Measurements from ENCODE around the gene XYLT1. TPM values are rescaled to one million over a fixed set of nuclear protein-coding genes. Genes with fewer than 3 reads are reported as not detected.

The XYLT1 gene
- total and polyA plus RNA-seq, 2 of the 13 experiments (the other 11 are each of a cell fraction or from before 2014, with no cell fraction given): not detected

DNA sequence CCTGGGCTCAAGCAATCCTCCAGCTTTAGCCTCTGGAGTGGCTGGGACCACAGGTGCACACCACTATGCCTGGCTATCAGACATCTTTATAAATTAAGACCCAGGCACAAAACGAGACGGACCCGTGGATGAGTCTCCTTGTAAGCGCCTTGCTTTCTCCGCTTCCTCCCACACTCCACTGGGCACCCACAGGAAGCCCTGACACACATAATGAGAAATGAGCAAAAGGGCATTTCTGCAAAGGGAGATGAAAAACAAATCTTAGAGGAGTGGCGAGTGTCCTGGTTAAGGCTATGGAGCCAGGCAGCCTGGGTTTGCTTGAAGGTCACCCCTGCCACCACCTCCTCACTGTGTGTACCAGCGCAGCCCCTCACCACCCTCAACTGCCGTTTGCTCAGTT, 56.3 kb downstream of the XYLT1 start (continued):
- TF ChIP-seq ZBTB46 (CRISPR knock-in tag; IDR thresholded peaks at IDR 0.05; ENCODE audit: borderline replicate concordance): no peak
- TF ChIP-seq MEF2D (CRISPR knock-in tag; IDR thresholded peaks at IDR 0.05): no peak
- TF ChIP-seq MAFF (IDR thresholded peaks at IDR 0.05; ENCODE audit: low read depth, low read length): no peak
- TF ChIP-seq POLR2G (IDR thresholded peaks at IDR 0.05; ENCODE audit: low read depth, low read length): no peak
- TF ChIP-seq ATF1 (CRISPR knock-in tag; IDR thresholded peaks at IDR 0.05): no peak

DNA sequence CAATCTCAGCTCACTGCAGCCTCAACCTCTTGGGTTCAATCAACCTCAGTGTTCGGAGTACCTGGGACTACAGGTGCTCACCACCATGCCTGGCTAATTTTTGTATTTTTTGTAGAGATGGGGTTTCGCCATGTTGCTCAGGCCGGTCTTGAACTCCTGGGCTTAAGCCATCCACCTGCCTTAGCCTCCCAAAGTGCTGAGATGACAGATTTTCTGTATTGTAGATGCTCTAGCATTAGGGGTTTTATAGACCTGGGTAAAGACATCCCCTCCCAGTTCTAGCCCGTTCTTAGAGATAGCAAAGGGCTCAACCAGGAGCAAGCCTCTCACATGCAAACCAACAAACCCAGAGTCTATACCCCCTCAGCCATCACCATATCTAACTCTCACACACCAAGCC, 57.3 kb downstream of the XYLT1 start:
- ChIA-PET CTCF (ENCODE audit: low intra/inter-chr PET ratio, low total read pairs) (no interaction called here), POLR2A (no interaction called here)
- FAIRE-seq (no peak), ATAC-seq (no peak), DNase-seq (ENCODE audit: low spot score) (no peak)
- Histone ChIP-seq H3K27me3 (ENCODE audit: control insufficient read depth in 1 of 2, insufficient read depth in 2 of 2, low read length in 2 of 2) (peaks cover 2 to 27% of the 10 kb centered on the region in 2 experiments; a peak in 2 of 5 replicates), H3K4me3 (replicated peaks in 1 of 3; ENCODE audit: insufficient read depth in 1 of 3, low read depth in 2 of 3, low read length in 3 of 3) (no peak overlapping the region), H3K4me1 (ENCODE audit: insufficient read depth, low read length) (no peaks in the 10 kb centered on the region), H3K9ac (ENCODE audit: insufficient read depth, low read depth, low read length) (no peak overlapping the region), H3K27ac (ENCODE audit: extremely low read length, insufficient read depth, low read length) (no peak overlapping the region), H3K36me3 (replicated peaks in 1 of 2; ENCODE audit: control insufficient read depth in 1 of 2, insufficient read depth in 2 of 2, low read length in 2 of 2) (no peaks in the 10 kb centered on the region), H3K79me2 (ENCODE audit: insufficient read depth, low read length) (no peaks in the 10 kb centered on the region), H3K4me2 (ENCODE audit: low read depth, low read length) (no peak overlapping the region), H3K9me3 (ENCODE audit: low read length) (no peaks in the 10 kb centered on the region), H4K20me1 (ENCODE audit: insufficient read depth, low read length) (no peaks in the 10 kb centered on the region), H2AFZ (ENCODE audit: low read length) (no peak overlapping the region)
- BruUV-seq (replicated peaks): no TSS peak
- intact Hi-C loops (cut with micrococcal nuclease; ENCODE audit: unreplicated experiment): no loop called here
- 0% methylated on average over 4 of the region's 4 CpGs for WGBS (ENCODE audit: low lambda C conversion rate)
- in situ Hi-C loops (cut with HindIII; ENCODE audit: extremely low pct_ligation_motif_present, low pct_unique_long_range_greater_than_20kb): no loop called here
- TF ChIP-seq ZNF260 (CRISPR knock-in tag; IDR thresholded peaks at IDR 0.05; ENCODE audit: borderline replicate concordance, low read depth): no peak
- TF ChIP-seq MAFK (conservative IDR thresholded peaks at IDR 0.05 in 1 of 2, IDR thresholded peaks at IDR 0.05 in 1 of 2; ENCODE audit: low read length in 2 of 2): peak; percentile 92
- peak; percentile 92 for TF ChIP-seq MAFF (IDR thresholded peaks at IDR 0.05; ENCODE audit: low read depth, low read length)
- TF ChIP-seq, protein P1, sequence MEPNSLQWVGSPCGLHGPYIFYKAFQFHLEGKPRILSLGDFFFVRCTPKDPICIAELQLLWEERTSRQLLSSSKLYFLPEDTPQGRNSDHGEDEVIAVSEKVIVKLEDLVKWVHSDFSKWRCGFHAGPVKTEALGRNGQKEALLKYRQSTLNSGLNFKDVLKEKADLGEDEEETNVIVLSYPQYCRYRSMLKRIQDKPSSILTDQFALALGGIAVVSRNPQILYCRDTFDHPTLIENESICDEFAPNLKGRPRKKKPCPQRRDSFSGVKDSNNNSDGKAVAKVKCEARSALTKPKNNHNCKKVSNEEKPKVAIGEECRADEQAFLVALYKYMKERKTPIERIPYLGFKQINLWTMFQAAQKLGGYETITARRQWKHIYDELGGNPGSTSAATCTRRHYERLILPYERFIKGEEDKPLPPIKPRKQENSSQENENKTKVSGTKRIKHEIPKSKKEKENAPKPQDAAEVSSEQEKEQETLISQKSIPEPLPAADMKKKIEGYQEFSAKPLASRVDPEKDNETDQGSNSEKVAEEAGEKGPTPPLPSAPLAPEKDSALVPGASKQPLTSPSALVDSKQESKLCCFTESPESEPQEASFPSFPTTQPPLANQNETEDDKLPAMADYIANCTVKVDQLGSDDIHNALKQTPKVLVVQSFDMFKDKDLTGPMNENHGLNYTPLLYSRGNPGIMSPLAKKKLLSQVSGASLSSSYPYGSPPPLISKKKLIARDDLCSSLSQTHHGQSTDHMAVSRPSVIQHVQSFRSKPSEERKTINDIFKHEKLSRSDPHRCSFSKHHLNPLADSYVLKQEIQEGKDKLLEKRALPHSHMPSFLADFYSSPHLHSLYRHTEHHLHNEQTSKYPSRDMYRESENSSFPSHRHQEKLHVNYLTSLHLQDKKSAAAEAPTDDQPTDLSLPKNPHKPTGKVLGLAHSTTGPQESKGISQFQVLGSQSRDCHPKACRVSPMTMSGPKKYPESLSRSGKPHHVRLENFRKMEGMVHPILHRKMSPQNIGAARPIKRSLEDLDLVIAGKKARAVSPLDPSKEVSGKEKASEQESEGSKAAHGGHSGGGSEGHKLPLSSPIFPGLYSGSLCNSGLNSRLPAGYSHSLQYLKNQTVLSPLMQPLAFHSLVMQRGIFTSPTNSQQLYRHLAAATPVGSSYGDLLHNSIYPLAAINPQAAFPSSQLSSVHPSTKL (CRISPR knock-in tag; IDR thresholded peaks at IDR 0.05): no peak
- no peak for TF ChIP-seq HES4 (CRISPR knock-in tag; IDR thresholded peaks at IDR 0.05; ENCODE audit: borderline replicate concordance)
- TF ChIP-seq NCOA5 (CRISPR knock-in tag; IDR thresholded peaks at IDR 0.05): no peak
- no peak for TF ChIP-seq KMT2A (CRISPR knock-in tag; IDR thresholded peaks at IDR 0.05)
- TF ChIP-seq ATRX (CRISPR knock-in tag; IDR thresholded peaks at IDR 0.05; ENCODE audit: borderline replicate concordance): no peak
- TF ChIP-seq AHDC1 (CRISPR knock-in tag; IDR thresholded peaks at IDR 0.05; ENCODE audit: borderline replicate concordance): no peak

Measured in HepG2 (cell line).